NCI-H526 treated with DMSO at 0.1 percent for 48 hours (cell line): ENCODE data around the gene LMNTD2.
A peak's percentile ranks its signal among the peaks of the same experiment; 100 is the strongest.

Experiments used
- DNase-seq: peaks from one replicate; lab custom pipeline; 2025; lab: John Stamatoyannopoulos, UW

Gene LMNTD2

DNA sequence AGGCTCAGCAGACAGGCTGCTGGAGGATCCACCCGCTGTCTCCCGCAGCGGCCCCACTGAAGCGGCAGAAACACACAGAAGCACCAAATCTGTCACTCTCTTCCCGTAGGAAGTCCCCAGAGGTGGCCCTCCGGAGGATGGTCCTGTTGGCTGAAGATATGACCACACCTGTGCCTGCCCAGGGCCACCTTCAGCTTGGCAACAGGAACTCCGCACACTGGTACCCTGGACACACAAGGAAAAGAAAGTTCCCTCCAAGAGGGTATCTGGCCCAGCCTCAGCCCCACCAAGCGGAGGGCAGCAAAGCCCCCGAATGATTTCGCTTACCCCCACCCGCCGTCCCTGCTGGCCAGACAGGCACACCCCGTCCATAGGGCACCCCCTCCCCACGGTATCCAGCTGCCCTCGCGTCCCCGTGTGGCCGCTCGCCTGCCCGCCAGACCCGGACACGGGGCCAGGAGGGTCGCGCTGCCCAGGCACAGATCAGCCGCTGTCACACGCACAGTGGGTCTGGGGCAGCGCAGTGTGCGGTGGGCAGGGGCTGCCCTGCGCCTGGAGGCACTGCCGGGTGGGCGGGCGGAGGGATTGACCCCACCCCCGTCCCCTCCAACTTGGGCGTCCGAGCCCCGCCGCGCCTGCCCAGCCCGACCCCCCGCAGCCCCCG lies 7.2 kb upstream of the LMNTD2 start:
- DNase-seq = no peak

DNA sequence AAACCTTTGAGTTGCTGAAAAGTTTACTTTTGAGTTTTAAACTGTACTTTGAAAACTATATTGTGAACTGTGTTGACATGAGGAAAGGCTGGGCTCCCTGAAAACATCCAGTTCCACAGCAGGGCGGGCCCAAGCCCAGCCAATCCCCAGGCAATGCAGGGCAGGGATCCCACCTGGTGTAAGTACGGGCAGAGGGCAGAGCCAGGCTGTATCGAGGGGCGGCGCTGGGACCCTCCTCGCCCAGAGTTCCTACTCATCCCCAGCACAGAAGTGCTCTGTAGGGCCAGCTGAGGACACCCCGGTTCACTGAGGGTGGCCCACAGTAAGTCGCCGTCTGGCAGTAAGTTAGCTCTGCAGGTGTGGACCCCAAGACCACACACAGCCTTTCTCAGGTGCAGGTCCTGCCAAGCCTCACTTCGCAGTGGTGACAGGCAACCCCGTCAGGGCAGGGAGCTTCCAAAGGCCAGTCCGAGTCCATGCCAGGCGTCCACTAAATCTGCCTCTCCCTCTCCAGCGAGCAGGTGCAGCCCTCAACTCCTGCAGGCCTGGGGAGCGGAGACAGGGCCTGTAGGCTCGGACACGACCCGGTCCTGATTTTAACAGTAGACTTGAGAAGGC lies 6.6 kb upstream of the LMNTD2 start:
- no peak for DNase-seq

DNA sequence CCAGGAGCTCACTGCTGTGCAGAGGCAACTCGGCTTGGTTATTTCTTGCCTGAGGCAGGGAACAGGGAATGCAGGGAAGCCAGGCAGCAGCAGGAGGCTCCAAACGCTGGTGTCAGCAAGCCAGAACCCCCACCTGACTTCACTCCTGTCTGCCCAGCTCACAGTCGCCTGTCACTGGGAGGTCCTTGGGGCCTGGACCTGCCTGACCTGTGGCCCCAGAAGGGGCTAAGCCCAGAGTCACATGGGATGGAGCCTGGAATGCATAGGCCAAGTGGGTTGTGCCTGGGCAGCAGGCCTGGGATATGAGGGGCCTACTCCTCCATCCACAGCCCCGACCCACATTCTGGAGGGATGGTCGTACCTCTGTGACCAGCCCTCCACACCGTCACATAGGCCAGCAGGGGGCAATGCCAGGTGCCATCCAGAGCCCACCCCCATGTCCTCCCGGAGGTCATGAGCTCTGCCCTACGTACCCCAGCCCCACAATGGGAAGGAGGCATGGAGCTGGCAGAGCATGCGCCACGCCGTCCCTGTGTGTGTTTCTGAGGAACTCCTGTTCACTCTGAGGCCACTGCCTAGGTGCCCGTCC lies 5.5 kb upstream of the LMNTD2 start:
- no peak for DNase-seq

DNA sequence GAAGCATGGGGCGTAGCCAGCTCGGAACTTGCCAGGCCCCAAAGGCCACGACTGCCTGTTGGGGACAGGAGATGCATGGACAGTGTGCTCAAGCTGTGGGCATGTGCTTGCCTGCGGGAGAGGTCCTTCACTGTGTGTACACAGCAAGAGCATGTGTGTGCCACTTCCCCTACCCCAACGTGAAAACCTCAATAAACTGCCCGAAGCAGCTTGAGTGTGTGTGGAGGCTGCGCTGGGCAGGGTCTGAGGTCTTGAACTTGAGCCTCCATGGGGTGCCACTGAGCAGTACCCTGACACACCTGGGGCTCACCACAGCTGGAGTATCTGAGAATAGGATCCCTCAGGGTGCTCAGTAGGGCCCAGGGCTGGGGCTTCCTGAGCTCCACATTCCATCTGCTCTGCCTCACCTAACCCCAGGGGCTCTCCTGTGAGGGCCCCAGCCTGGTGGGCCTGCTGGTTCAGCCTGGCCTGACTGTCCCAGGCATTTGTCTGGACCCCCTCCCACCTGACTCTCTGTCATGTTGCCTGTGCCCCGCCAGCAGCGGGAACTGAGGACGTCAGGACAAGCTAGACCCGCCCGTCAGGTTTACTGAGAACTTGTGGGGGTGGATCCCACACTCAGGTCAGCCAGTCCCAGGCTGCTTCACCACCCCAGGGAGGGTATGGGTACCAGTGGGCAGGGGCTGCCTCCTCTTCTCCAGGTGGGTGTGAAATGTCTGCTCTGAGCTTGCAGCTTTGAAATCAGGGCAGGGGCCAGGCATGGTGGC lies 3.5 kb upstream of the LMNTD2 start:
- no peak for DNase-seq

DNA sequence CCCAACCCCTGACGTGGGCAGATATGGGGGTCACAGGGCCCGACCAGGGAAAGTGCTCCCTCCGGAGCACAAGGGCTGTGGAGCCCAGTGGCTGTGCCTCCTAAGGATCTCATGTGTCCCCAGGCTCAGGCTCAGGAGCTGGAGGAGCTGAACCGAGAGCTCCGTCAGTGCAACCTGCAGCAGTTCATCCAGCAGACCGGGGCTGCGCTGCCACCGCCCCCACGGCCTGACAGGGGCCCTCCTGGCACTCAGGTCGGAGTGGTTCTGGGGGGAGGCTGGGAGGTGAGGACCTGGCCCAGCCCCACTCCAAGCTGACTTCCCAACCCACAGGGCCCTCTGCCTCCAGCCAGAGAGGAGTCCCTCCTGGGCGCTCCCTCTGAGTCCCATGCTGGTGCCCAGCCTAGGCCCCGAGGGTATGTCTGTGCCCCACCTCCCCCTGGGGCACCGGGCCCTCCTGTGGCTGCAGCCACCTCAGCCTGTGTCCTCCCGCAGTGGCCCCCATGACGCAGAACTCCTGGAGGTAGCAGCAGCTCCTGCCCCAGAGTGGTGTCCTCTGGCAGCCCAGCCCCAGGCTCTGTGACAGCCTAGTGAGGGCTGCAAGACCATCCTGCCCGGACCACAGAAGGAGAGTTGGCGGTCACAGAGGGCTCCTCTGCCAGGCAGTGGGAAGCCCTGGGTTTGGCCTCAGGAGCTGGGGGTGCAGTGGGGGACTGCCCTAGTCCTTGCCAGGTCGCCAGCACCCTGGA lies 2.7 kb upstream of the LMNTD2 start:
- DNase-seq = no peak

DNA sequence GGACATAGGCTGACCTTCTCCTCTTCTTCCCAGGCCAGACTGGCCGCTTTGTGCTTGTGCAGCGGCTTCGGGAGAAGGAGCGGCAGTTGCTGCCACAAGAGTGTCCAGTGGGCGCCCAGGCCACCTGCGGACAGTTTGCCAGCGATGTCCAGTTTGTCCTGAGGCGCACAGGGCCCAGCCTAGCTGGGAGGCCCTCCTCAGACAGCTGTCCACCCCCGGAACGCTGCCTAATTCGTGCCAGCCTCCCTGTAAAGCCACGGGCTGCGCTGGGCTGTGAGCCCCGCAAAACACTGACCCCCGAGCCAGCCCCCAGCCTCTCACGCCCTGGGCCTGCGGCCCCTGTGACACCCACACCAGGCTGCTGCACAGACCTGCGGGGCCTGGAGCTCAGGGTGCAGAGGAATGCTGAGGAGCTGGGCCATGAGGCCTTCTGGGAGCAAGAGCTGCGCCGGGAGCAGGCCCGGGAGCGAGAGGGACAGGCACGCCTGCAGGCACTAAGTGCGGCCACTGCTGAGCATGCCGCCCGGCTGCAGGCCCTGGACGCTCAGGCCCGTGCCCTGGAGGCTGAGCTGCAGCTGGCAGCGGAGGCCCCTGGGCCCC lies 1.6 kb upstream of the LMNTD2 start:
- no peak for DNase-seq

DNA sequence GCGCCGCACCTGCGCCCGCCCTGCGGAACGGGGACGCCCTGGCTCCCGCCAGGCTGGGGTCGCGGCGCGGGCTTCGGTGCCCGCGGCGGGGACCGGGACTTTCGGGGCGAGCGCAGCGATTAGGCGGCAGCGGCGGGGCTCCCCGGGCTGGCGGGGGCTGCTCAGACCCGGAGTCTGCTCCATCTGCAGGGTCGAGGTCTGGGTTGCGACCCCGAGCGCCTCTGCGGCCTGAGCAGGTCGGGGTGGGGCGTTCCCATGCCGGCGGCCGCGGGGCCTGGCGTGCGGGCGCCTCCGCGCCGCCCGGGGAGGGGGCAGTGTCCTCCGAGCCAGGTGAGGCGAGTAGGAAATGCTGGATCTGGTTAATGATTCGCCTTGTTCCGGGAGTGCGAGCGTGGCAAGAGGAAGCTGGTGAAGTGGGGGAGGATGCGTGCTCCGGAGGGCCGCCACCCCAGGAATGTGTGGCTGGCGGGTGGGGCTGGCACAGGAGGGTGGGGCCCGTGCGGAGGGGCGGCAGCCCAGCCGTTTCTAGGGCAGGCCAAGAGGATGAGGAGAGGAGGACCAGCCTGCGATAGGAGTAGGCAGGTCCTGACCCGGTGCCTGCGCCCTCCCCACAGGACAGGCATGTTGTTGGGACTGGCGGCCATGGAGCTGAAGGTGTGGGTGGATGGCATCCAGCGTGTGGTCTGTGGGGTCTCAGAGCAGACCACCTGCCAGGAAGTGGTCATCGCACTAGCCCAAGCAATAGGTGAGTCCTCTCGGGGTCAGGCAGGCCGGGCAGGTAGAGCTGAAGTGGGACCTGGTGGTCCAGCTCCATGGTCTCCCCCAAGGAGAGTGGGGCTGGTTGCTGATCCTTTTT lies 838 bp upstream of the LMNTD2 start:
- DNase-seq = peak; percentile 39

DNA sequence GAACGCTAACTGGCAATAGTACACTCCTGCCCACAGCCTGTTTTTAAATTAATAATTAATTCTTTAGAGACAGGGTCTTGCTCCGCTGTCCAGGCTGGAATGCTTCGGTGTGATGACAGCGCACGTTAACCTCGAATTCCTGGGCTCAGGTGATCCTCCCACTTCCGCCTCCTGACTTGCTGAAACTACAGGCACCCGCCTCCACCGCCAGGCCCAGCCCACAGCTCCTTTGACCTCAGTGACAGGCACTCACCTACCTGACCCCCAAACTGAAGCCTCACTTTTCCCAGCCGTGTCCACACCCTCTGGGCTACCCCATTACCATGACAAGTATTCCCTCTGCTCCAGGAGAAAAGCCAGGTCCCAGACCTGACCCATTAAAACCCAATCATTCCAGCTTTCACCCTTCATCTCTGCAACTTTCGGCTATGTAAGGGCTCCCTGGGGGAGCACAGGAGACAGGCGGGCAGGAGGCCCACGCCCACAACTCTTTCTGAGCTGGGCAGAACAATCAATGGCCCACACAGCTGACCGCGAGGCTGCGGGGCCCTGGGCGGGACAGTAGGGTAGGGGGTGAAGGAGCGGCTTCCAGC lies 730 bp downstream of the LMNTD2 start:
- DNase-seq = no peak

DNA sequence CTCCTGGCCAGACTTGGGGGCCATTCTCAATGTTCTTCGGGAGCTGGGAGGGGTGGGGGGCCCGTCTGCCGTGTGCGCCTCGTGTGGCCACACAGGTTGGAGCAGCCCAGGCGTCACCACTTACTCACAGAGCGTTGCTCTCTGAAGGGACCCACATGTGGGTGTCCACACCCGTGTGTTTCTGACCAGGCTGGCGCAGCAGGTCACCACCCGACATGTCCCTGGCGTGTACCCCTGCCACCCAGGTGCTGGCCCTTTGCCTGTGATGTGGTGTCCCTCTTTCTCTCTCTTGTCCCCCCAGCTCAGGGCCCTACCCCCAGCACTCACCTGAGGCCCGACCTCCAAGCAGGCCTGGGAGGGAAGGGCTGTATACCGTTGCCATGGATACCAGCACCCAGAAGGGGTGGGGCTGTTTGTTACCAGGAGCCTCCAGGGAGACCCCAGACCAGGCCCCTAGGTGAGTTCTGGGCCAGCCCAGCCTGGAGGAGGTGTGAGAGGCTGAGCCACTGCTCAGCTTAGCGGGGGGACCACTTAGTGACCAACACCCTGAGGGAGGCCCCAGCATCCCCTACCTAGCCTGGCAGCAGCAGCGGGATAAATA lies 1.4 kb downstream of the LMNTD2 start:
- no peak for DNase-seq

DNA sequence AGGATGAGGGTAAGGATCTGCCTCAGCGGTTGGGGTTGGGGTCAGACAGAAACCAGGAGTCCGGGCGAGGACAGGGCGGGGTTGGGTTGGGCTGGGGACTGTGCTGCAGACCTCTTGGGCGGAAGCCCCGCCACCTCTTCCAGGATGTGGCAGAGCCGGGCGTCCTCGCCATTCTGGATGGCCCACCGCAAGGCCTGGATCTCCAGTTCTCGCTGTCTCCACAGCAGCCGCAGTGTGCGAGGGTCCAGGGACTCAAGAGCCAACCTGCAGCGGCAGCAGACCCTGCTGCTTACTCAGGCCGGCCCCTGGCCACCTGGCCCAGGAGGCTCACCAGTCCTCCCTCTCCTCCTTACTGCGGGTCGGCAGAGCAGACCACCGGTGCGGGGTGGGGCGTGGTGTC lies 2.0 kb downstream of the LMNTD2 start:
- DNase-seq = no peak

DNA sequence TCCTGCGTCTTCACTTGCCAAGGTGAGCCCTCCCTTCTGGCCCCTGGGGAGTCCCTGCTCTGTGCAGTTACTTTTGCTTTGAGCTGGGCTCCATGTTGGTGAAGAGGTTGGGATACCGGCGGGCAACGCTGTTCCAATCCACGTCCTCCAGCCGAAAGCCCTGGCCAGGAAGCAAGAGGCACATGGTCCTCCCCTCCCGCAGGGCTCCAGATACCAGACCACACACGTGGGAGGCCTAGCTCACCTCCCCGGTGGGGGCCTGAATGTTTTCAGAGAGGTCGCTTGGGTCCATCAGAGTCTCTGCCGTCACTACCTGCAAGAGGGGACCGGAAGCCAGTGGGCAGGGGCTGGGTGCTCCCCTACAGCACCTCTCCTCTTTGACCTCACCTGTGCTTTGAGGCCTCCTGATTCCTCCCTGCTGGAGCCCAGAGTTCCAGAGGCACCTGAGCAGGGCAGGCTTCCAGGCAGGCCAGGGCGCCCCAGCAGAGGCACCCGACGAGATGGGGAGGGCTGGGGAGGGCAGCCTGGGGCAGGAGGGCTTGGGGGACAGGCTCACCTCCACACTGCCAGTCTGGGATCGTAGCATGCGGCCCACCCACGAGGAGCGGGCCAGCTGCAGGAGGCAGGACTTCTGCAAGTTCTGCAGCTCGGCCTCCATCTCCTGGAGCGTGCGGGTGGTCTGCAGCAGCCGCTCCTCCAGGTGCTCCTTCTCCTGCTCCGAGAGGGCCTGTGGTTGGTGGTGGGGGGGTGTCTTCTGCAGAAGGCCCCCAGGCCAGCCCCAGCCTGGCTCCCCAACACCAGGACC lies 3.0 kb downstream of the LMNTD2 start:
- DNase-seq = no peak

DNA sequence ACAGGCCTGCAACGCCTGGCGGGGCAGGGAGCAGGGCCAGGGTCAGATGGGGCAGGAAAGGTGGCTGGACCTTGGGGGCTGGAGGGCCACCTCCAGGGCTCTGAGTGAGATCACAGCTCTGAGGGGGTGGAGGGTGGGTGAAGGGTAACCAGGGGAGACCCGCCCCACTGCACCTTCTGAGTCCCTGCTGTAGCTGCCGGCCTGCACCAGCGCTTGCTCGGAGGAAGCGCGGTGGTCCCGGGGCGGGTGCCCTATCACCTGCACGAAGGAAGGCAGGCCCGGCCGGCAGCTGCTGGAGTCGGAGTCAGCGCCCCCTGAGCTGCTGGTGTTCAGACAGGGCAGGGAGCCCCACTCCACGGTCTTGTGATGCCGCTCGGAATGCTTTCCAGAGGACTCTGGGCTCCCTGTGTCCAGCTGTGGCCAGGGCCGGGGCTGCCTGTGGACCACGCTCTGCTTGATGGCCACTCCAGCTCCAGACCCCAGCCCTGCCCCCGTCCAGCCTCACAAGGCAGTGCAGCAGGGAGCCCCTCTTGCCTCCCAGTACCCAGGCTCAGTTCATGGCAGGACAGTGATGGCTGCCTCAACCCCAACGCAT lies 3.8 kb downstream of the LMNTD2 start:
- DNase-seq = no peak

DNA sequence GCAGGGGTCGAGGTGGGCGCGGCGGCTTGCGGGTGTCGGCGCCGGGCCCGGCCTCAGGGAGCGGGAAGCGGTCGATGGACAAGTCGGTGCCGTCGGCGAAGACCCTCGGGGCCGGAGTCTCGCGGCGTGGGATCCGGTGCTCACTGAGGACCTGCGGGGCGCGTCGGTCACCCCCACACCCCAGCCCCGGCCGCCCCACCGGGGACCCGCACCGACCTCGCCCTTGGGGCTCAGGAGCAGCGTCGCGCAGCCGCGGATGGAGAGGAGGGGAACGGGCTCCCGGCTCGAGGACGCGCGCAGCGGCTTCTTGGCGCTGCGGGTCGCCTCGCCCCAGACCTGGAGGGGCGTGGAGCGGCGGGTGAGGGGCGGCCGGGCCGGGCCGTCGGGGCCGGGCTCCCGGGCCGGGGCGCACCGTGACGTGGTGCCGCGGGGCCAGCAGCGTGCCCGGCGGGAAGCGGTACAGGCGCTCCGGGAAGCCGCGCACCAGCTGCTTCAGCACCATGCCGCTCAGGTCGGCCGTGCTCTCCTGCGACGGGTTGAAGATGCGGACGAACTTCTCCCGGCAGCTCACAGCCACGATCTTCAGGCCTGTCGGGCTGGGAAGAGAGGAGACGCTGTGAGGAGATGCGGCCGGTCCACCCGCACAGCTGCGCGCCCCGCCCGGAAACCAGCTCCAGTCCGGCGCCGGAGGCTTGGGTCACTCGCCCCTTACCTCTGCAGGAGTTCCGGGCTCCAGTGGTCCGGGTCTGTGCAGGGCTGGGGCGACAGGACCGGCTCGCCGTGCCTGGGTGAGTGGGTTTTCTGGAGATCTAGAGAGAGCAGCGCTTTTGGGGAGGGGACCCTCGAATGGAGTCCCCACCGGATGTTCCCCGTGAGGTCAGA lies 4.5 kb downstream of the LMNTD2 start:
- no peak for DNase-seq

DNA sequence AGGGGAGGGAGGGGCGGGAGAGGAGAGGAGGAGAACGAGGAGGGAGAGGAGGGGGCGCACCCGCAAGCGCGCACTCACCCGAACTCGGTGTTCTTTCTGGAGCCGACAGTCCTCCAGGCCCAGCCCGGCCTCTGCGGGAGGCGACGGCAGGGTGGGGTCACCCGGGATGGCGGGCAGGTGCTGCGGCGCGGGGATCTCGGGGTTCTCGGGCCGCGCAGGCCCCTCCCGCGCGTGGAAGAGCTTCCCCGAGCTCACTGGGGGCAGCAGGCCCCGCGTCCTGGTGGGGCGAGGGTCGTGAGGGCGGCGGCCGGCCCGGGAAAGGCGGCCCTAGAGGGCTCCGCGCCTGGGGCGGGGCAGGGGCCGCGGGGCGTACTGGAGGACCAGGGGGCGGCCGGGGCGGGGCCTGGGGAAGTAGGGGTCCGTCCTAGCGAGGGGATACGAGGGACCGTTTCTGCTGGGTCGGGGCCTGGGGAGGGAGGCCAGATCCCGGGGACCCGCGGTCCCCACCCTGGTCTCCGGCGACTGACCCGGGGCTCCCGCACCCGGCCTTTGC lies 5.2 kb downstream of the LMNTD2 start:
- no peak for DNase-seq

DNA sequence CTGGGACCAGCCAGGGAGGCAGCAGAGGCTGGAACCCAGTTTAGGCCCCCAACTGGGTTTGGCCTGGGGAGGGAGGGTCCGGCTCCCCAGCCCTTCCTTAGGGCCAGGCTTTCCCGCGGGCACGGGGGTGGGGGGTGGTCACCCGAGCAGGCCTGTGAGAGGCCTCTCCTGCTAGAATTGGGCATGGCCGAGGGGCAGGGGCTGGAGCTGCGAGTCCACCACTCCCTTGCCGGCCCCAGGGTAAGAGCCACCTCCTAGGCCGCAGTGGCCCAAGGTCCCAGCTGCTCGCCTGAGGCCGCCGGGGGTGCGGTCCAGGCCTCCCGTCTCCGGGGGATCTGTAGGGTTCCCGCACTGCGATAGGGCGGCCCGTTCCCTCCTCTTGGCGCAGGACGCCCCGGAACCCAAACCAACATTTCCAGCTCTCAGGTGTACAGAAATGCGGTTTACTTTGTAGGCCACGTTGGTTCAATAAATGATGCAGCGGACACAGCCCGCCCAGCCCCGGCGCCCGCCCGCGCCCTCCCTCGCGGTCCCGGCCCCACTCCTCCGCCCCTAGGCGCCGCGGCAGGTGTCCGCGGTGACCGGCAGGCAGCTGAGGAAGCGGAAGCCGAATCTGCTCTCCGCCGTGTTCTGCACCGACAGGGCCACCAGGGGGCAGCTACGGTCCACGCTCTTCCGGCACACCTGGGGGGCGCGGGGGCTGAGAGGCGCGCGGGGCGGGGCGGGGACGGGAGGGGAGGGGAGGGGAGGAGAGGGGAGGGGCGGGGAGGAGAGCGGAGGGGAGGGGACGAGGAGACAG lies 5.9 kb downstream of the LMNTD2 start:
- DNase-seq = peak; percentile 70

DNA sequence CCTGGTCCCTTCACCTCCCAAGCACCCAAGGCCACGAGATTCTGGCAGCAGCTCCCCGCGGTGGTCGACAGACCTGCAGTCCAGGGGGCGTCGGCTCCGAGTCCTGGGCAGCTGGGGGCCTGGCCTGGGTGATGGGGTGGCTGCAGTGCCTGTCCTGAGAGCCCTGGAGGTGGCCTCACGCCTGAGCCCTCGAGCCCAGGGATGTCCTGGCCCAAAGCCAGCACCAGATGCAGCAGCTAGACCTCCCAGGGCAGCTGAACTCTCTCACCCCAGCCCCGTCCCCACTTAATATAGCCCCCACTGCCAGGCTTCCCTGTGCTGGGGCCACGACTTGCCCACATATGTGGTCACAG lies 6.6 kb downstream of the LMNTD2 start:
- DNase-seq = no peak
